Lung (tissue), 12 donors: ENCODE results near the gene EFCC1. TPM values are rescaled to one million over a fixed set of nuclear protein-coding genes. Genes with fewer than 3 reads are reported as not detected.

Experiments used
- ATAC-seq: fragments of 200-7000 bp; cut with Tn5 transposase; one replicate; pipeline ENCODE4 v1.9.1; 2020; ENCODE audit warnings: moderate number of reproducible peaks; ENCODE audit not compliant: insufficient read depth, low FRiP score
- DNase-seq, 3 donors: peaks; one replicate each; pipeline ENCODE4 v3.0.0-alpha.2; 2013 to 2017
- H3K27ac ChIP-seq, 2 donors: one replicate each; pipeline ENCODE4 v1.5.1; 2013; ENCODE audit warnings: mild to moderate bottlenecking in 2 of 2, moderate library complexity in 2 of 2, control low read depth in 1 of 2, inconsistent platforms in 1 of 2, low read depth in 1 of 2, low read length in 1 of 2
- H3K27me3 ChIP-seq, 3 donors: one replicate each; pipeline ENCODE4 v1.5.1; 2013; ENCODE audit warnings: low read length in 2 of 3; ENCODE audit not compliant: control insufficient read depth in 3 of 3, insufficient read depth in 3 of 3
- H3K36me3 ChIP-seq, 4 donors: one replicate each; pipeline ENCODE4 v1.5.1; 2013; ENCODE audit warnings: low read length in 4 of 4, mild to moderate bottlenecking in 1 of 4, moderate library complexity in 1 of 4; ENCODE audit not compliant: control insufficient read depth in 4 of 4, insufficient read depth in 4 of 4
- H3K4me1 ChIP-seq, 5 donors: one replicate each; pipeline ENCODE4 v1.5.1; 2013; ENCODE audit warnings: low read length in 5 of 5, mild to moderate bottlenecking in 2 of 5, moderate library complexity in 1 of 5; ENCODE audit not compliant: control insufficient read depth in 5 of 5, insufficient read depth in 5 of 5
- H3K4me3 ChIP-seq: one replicate; pipeline ENCODE4 v1.5.1; 2013; ENCODE audit warnings: mild to moderate bottlenecking, control low read depth, moderate library complexity
- H3K9ac ChIP-seq, 2 donors: one replicate each; pipeline ENCODE4 v1.5.1; 2013; ENCODE audit warnings: low read length in 2 of 2, control low read depth in 1 of 2; ENCODE audit not compliant: insufficient read depth in 1 of 2
- H3K9me3 ChIP-seq, 4 donors: one replicate each; pipeline ENCODE4 v1.5.1; 2013; ENCODE audit warnings: low read length in 3 of 4, mild to moderate bottlenecking in 1 of 4, moderate library complexity in 1 of 4; ENCODE audit not compliant: control insufficient read depth in 4 of 4, insufficient read depth in 3 of 4
- CTCF ChIP-seq: IDR thresholded peaks from 2 replicates; pipeline ENCODE4 v1.5.1; 2012; ENCODE audit warnings: mild to moderate bottlenecking; ENCODE audit errors: control extremely low read depth, extremely low read depth
- whole genome bisulfite sequencing, 2 donors: extraction: QIAGEN DNeasy Blood & Tissue Kit; methylation state at CpG; one replicate each; pipeline ENCODE4 v1.1.7; 2013; 5-methylcytosine and 5-hydroxymethylcytosine counted together
- polyA plus RNA-seq, 2 donors: library from polyadenylated mRNA; stranded (reverse); fragments of 200-250 nt; gene quantifications; one replicate each; pipeline ENCODE4 v1.2.1, GENCODE V29; 2013
- total RNA-seq, 2 donors: library from RNA; depleted of rRNA in 1 of 2; stranded (reverse); fragments of >200 nt in 1 of 2; gene quantifications; one replicate each; pipeline ENCODE4 v1.2.1, GENCODE V29; 2014 to 2021
- donor health status: control.
- donor health status: control.
- donor health status: Bipolar disorder and iron deficiency.
- donor health status: healthy.
- donor health status: DM: yes; HTN: yes; CAD: no.

Gene EFCC1
- total and polyA plus RNA-seq, 4 donors = 3.2 to 10.0 (median 6.3) TPM

- H3K4me1 ChIP-seq = peaks cover 8 to 19% (median 9%) of the 10 kb centered on the region in 5 donors
- no peaks in the 10 kb centered on the region for H3K27me3 ChIP-seq
- H3K4me3 ChIP-seq = no peak overlapping the region
- DNase-seq = no peak
- H3K27ac ChIP-seq = no peak overlapping the region
- H3K9me3 ChIP-seq = no peaks in the 10 kb centered on the region
- WGBS, 2 donors = 96% methylated on average over 4 of the region's 4 CpGs
- H3K9ac ChIP-seq = no peak overlapping the region
- no peak for TF ChIP-seq CTCF
- ATAC-seq = no peak
- peaks cover 0 to 12% (median under 1%) of the 10 kb centered on the region in 4 donors for H3K36me3 ChIP-seq
Measured at GRCh38 chr3:129030611-129031010, 29.5 kb downstream of the EFCC1 start.

- Histone ChIP-seq H3K9me3 (no peaks in the 10 kb centered on the region), H3K27me3 (no peaks in the 10 kb centered on the region), H3K36me3 (peaks cover 0 to 12% (median 2%) of the 10 kb centered on the region in 4 donors), H3K27ac (no peak overlapping the region), H3K9ac (no peak overlapping the region), H3K4me1 (peaks cover 0 to 8% (median 0%) of the 10 kb centered on the region in 5 donors), H3K4me3 (no peak overlapping the region)
- 79 to 89% methylated on average over 10 of the region's 10 CpGs for WGBS, 2 donors
- TF ChIP-seq CTCF = no peak
- DNase-seq (peak in 1 of 3 donors; percentile 9), ATAC-seq (no peak)
Measured at GRCh38 chr3:129031476-129032215, 30.5 kb downstream of the EFCC1 start.

GRCh38 chr3:129032716-129033115 is 31.6 kb downstream of the EFCC1 start:
- Histone ChIP-seq H3K9me3 (no peaks in the 10 kb centered on the region), H3K9ac (no peak overlapping the region), H3K36me3 (peaks cover 0 to 12% (median 2%) of the 10 kb centered on the region in 4 donors), H3K27me3 (no peaks in the 10 kb centered on the region), H3K4me3 (no peak overlapping the region), H3K4me1 (peaks cover 0 to 6% (median 0%) of the 10 kb centered on the region in 5 donors), H3K27ac (no peak overlapping the region)
- ATAC-seq = no peak
- WGBS, 2 donors = 75 to 92% methylated on average over 14 of the region's 14 CpGs
- DNase-seq = no peak
- no peak for TF ChIP-seq CTCF

- ATAC-seq (no peak), DNase-seq (no peak)
- Histone ChIP-seq H3K36me3 (peaks cover 0 to 12% (median 2%) of the 10 kb centered on the region in 4 donors), H3K4me3 (no peak overlapping the region), H3K4me1 (peaks cover 0 to 6% (median 0%) of the 10 kb centered on the region in 5 donors), H3K27me3 (no peaks in the 10 kb centered on the region), H3K9me3 (no peaks in the 10 kb centered on the region), H3K27ac (no peak overlapping the region), H3K9ac (no peak overlapping the region)
- no peak for TF ChIP-seq CTCF
- 81 to 86% methylated on average over 7 of the region's 7 CpGs for WGBS, 2 donors
Measured at GRCh38 chr3:129033151-129033550, 32.0 kb downstream of the EFCC1 start.
